ENCODE results near the gene TET2.

The TET2 gene

DNA sequence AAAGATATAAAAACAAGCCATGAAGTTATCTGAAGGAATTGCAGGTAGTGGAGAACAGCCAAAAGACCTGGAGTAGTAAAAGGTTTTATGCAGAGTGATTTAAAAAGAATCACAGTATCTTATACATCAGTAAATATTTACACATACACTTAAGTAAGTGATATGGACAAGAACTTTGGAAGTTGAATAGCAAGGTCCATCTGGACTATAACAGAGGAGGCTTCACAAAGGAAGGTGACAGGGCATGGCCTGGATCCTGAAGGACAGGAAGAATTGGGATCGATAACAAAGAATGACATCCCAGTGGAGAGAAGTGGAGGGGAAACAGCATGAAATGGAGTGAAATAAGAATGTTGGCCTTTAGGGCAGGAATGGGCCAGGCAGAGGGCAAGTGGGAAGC lies 46.2 kb downstream of the TET2 start:
- H3K27ac ChIP-seq: no peak overlapping the region
- TF ChIP-seq ZFX (IDR thresholded peaks at IDR 0.05): no peak

GRCh38 chr4:105193536-105193935 lies 46.9 kb downstream of the TET2 start:
- TF ChIP-seq, protein P1, sequence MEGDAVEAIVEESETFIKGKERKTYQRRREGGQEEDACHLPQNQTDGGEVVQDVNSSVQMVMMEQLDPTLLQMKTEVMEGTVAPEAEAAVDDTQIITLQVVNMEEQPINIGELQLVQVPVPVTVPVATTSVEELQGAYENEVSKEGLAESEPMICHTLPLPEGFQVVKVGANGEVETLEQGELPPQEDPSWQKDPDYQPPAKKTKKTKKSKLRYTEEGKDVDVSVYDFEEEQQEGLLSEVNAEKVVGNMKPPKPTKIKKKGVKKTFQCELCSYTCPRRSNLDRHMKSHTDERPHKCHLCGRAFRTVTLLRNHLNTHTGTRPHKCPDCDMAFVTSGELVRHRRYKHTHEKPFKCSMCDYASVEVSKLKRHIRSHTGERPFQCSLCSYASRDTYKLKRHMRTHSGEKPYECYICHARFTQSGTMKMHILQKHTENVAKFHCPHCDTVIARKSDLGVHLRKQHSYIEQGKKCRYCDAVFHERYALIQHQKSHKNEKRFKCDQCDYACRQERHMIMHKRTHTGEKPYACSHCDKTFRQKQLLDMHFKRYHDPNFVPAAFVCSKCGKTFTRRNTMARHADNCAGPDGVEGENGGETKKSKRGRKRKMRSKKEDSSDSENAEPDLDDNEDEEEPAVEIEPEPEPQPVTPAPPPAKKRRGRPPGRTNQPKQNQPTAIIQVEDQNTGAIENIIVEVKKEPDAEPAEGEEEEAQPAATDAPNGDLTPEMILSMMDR (conservative IDR thresholded peaks at IDR 0.05): no peak
- TF ChIP-seq ZFX (IDR thresholded peaks at IDR 0.05): no peak
- no peak overlapping the region for H3K27ac ChIP-seq

GRCh38 chr4:105194328-105195231 lies 47.9 kb downstream of the TET2 start:
- H3K27ac ChIP-seq: no peak overlapping the region
- TF ChIP-seq ZFX (IDR thresholded peaks at IDR 0.05): no peak
- TF ChIP-seq, protein P1 (conservative IDR thresholded peaks at IDR 0.05): no peak

DNA sequence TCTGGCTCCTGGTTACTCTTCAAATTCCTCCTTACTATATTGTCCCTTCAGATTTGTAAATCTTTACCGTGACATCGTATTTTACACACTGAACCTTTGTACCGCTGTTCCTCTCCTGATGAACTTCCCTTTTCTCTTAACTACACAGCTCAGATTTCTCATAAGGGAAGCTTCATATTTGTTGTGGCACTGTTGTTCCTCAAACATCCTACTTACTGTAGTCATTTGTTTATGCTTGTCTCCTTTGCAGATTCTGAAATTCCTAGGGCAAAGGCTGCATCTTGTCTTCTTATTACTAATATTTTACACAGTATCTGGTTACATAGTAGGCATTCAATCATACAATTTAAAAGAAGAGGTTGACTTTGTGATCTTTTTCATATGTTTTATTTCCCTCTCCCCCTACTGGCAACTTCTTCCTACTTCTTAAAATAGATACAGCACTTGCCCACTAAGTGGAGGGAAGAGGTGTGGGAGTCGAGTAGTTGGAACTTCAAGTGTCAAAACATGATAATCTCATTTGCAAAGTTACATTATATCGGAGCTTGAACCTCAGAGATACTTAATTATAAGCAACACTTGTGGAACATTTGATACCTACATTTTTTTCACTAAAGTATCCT lies 50.0 kb downstream of the TET2 start:
- no peak for TF ChIP-seq ZFX (IDR thresholded peaks at IDR 0.05)
- TF ChIP-seq, protein P1 (conservative IDR thresholded peaks at IDR 0.05): peak; percentile 24
- H3K27ac ChIP-seq: no peak overlapping the region

GRCh38 chr4:105197777-105198176 lies 51.1 kb downstream of the TET2 start:
- TF ChIP-seq, protein P1 (conservative IDR thresholded peaks at IDR 0.05): no peak
- TF ChIP-seq ZFX (IDR thresholded peaks at IDR 0.05): no peak

DNA sequence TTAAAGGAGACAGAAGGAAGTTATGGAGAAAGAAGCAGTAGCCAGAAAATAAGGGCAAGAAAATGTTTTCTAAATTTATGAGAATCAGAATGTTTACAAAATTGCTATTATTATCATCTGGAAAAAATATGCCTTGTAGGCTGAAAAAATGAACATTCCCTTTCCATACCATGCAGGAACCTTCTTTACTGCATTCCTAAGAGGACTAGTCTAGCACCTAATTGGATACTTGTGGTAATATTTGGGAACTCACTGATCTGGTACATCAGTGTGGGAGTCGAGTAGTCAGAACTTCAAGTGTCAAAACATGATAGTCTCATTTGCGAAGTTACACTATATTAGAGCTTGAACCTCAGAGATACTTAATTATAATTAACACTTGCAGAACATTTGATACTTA lies 51.9 kb downstream of the TET2 start:
- H3K27ac ChIP-seq: no peak overlapping the region

More at GRCh38 chr4:105197777-105198176, 51.1 kb downstream of the TET2 start:
- H3K27ac ChIP-seq: no peak overlapping the region

GRCh38 chr4:105206214-105206613 lies 59.5 kb downstream of the TET2 start:
- no peak for TF ChIP-seq ZFX (IDR thresholded peaks at IDR 0.05)
- TF ChIP-seq, protein P1 (conservative IDR thresholded peaks at IDR 0.05): no peak

More for the DNA sequence above, 51.9 kb downstream of the TET2 start:
- TF ChIP-seq ZFX (IDR thresholded peaks at IDR 0.05): no peak

GRCh38 chr4:105207386-105207785 lies 60.7 kb downstream of the TET2 start:
- TF ChIP-seq, protein P1 (conservative IDR thresholded peaks at IDR 0.05): no peak
- TF ChIP-seq ZFX (IDR thresholded peaks at IDR 0.05): no peak
- H3K27ac ChIP-seq: no peak overlapping the region

More at GRCh38 chr4:105206214-105206613, 59.5 kb downstream of the TET2 start:
- no peak overlapping the region for H3K27ac ChIP-seq

All from C4-2B (cell line).